MM.1S (cell line): Measurements from ENCODE around the gene CARHSP1.

Experiments used
- DNase-seq: peaks from one replicate; pipeline ENCODE4 v3.0.0-alpha.2; 2015
- H2AFZ ChIP-seq: fragments of 300-600 bp; sonication (generic); 2 replicates; pipeline ENCODE4 v1.6.0; 2016; ENCODE audit warnings: antibody characterized with exemption, low read length
- H3F3A ChIP-seq: fragments of 300-600 bp; sonication (generic); 2 replicates; pipeline ENCODE4 v1.6.1; 2016; ENCODE audit warnings: mild to moderate bottlenecking, antibody characterized with exemption, low read length, moderate library complexity, mixed read lengths; ENCODE audit not compliant: insufficient read depth
- H3K27ac ChIP-seq: fragments of 300-600 bp; sonication (generic); 2 replicates; pipeline ENCODE4 v1.5.1; 2016; ENCODE audit warnings: mild to moderate bottlenecking, low read length
- H3K27me3 ChIP-seq: fragments of 300-600 bp; sonication (generic); replicated peaks from 2 replicates; pipeline ENCODE4 v1.6.0; 2016; ENCODE audit warnings: low read length; ENCODE audit not compliant: insufficient read depth
- H3K36me3 ChIP-seq: fragments of 300-600 bp; sonication (generic); replicated peaks from 2 replicates; pipeline ENCODE4 v1.6.1; 2016; ENCODE audit warnings: mild to moderate bottlenecking, low read length, mixed read lengths; ENCODE audit not compliant: insufficient read depth
- H3K4me1 ChIP-seq: fragments of 300-600 bp; sonication (generic); 2 replicates; pipeline ENCODE4 v1.6.1; 2016; ENCODE audit warnings: low read length, mixed read lengths
- H3K4me2 ChIP-seq: fragments of 300-600 bp; sonication (generic); 2 replicates; pipeline ENCODE4 v1.6.0; 2016; ENCODE audit warnings: low read depth, low read length
- H3K4me3 ChIP-seq: fragments of 300-600 bp; sonication (generic); 2 replicates; pipeline ENCODE4 v1.5.1; 2016; ENCODE audit warnings: low read length, mixed read lengths
- H3K79me2 ChIP-seq: fragments of 300-600 bp; sonication (generic); 2 replicates; pipeline ENCODE4 v1.6.1; 2016; ENCODE audit warnings: mixed run types, low read length, mixed read lengths
- H3K9ac ChIP-seq: fragments of 300-600 bp; sonication (generic); 2 replicates; pipeline ENCODE4 v1.6.1; 2016; ENCODE audit warnings: low read length, mixed read lengths
- H3K9me2 ChIP-seq: fragments of 300-600 bp; sonication (generic); replicated peaks from 2 replicates; pipeline ENCODE4 v1.6.1; 2016; ENCODE audit warnings: mild to moderate bottlenecking, low read length, mixed read lengths; ENCODE audit not compliant: insufficient read depth
- H3K9me3 ChIP-seq: fragments of 300-600 bp; sonication (generic); replicated peaks from 2 replicates; pipeline ENCODE4 v1.6.1; 2016; ENCODE audit warnings: mild to moderate bottlenecking, low read length, mixed read lengths; ENCODE audit not compliant: insufficient read depth
- H4K20me1 ChIP-seq: fragments of 300-600 bp; sonication (generic); 2 replicates; pipeline ENCODE4 v1.6.1; 2016; ENCODE audit warnings: mild to moderate bottlenecking, low read length, moderate library complexity, mixed read lengths; ENCODE audit not compliant: insufficient read depth
- EZH2 ChIP-seq: fragments of 300-600 bp; sonication (generic); optimal IDR thresholded peaks from 2 replicates; pipeline ENCODE3; 2017; ENCODE audit warnings: low read depth, mild to moderate bottlenecking, antibody characterized with exemption, low read length, mixed read lengths
- EZH2phosphoT487 ChIP-seq: fragments of 300-600 bp; sonication (generic); IDR thresholded peaks from 2 replicates; pipeline ENCODE4 v1.6.1; 2018; ENCODE audit warnings: antibody characterized with exemption, low read length
- TF ChIP-seq, protein P1 (sequence below): fragments of 300-600 bp; sonication (generic); IDR thresholded peaks from 2 replicates; pipeline ENCODE4 v1.5.1; 2016; ENCODE audit warnings: antibody characterized with exemption, low read length, mixed read lengths

CARHSP1 gene

DNA sequence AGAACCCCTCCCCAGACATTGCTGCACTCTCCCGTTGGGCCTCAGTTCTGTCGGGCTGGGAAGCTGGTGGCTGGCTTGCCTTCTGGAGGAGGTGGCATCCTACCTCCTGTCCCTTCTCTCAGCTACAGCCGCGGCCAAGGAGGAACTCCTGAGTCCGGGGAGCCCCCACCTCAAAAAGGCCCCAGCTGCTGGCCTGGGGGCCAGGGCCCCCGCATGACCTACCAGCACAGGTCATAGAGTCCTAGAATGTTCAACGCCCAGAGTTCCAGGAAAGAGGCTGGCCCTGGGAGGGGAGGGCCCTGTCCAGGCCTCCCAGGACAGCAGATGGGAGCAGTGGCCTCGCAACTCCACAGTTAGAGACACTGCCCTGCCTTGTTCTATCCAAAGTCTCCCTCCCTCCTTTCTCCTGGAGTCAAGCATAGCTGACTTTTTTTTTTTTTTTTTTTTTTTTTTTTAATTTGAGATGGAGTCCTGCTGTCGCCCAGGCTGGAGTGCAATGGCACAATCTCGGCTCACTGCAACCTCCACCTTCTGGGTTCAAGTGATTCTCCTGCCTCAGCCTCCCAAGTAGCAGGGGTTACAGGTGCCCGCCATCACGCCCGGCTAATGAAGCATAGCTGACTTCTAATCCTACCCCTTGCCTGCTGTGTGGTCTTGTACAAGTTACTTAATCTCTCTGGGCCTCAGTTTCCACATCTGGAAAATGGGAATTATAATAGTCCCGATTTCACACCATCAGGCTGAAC, 7.1 kb downstream of the CARHSP1 start:
- Histone ChIP-seq H3K27ac (no peak overlapping the region), H3K27me3 (no peaks in the 10 kb centered on the region), H3K9ac (no peak overlapping the region), H3K4me1 (no peaks in the 10 kb centered on the region), H3K36me3 (0 out of 2 replicates have a peak, but pooled peaks cover 5% of the 10 kb centered on the region), H3K79me2 (peaks cover 89% of the 10 kb centered on the region), H4K20me1 (peaks cover 18% of the 10 kb centered on the region), H3K9me2 (no peaks in the 10 kb centered on the region), H3K4me2 (no peak overlapping the region), H3K4me3 (no peak overlapping the region), H3F3A (no peaks in the 10 kb centered on the region), H3K9me3 (no peaks in the 10 kb centered on the region), H2AFZ (no peak overlapping the region)
- TF ChIP-seq, protein P1, sequence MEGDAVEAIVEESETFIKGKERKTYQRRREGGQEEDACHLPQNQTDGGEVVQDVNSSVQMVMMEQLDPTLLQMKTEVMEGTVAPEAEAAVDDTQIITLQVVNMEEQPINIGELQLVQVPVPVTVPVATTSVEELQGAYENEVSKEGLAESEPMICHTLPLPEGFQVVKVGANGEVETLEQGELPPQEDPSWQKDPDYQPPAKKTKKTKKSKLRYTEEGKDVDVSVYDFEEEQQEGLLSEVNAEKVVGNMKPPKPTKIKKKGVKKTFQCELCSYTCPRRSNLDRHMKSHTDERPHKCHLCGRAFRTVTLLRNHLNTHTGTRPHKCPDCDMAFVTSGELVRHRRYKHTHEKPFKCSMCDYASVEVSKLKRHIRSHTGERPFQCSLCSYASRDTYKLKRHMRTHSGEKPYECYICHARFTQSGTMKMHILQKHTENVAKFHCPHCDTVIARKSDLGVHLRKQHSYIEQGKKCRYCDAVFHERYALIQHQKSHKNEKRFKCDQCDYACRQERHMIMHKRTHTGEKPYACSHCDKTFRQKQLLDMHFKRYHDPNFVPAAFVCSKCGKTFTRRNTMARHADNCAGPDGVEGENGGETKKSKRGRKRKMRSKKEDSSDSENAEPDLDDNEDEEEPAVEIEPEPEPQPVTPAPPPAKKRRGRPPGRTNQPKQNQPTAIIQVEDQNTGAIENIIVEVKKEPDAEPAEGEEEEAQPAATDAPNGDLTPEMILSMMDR, result no peak
- no peak for TF ChIP-seq EZH2phosphoT487
- TF ChIP-seq EZH2, result no peak
- no peak for DNase-seq

- no peak overlapping the region for H3K27ac ChIP-seq
- H3K9me2 ChIP-seq, result no peaks in the 10 kb centered on the region
- peaks cover 18% of the 10 kb centered on the region for H4K20me1 ChIP-seq
- no peaks in the 10 kb centered on the region for H3K4me1 ChIP-seq
- H3K36me3 ChIP-seq, result 0 out of 2 replicates have a peak, but pooled peaks cover 5% of the 10 kb centered on the region
- peaks cover 77% of the 10 kb centered on the region for H3K79me2 ChIP-seq
- TF ChIP-seq, protein P1, result no peak
- TF ChIP-seq EZH2 (no peak), EZH2phosphoT487 (no peak)
- DNase-seq, result no peak
- no peak overlapping the region for H3K4me2 ChIP-seq
- H2AFZ ChIP-seq, result no peak overlapping the region
- H3K27me3 ChIP-seq, result no peaks in the 10 kb centered on the region
- peaks cover 9% of the 10 kb centered on the region for H3F3A ChIP-seq
- no peaks in the 10 kb centered on the region for H3K9me3 ChIP-seq
- no peak overlapping the region for H3K9ac ChIP-seq
- H3K4me3 ChIP-seq, result no peak overlapping the region
These were observed 8.6 kb downstream of the CARHSP1 start for GRCh38 chr16:8859913-8860881.

- H3F3A ChIP-seq, result peaks cover 9% of the 10 kb centered on the region
- H3K9me3 ChIP-seq, result no peaks in the 10 kb centered on the region
- H4K20me1 ChIP-seq, result peaks cover 18% of the 10 kb centered on the region
- H3K4me1 ChIP-seq, result no peaks in the 10 kb centered on the region
- H3K36me3 ChIP-seq, result 0 out of 2 replicates have a peak, but pooled peaks cover 5% of the 10 kb centered on the region
- H3K9ac ChIP-seq, result no peak overlapping the region
- DNase-seq, result no peak
- no peaks in the 10 kb centered on the region for H3K9me2 ChIP-seq
- TF ChIP-seq EZH2 (no peak), EZH2phosphoT487 (no peak)
- TF ChIP-seq, protein P1, result no peak
- no peak overlapping the region for H3K4me2 ChIP-seq
- no peak overlapping the region for H3K4me3 ChIP-seq
- no peaks in the 10 kb centered on the region for H3K27me3 ChIP-seq
- peaks cover 70% of the 10 kb centered on the region for H3K79me2 ChIP-seq
- H3K27ac ChIP-seq, result no peak overlapping the region
- no peak overlapping the region for H2AFZ ChIP-seq
These were observed 9.6 kb downstream of the CARHSP1 start for GRCh38 chr16:8858994-8859912.
